Trophoblast cell (in vitro differentiated cells and primary cell): ENCODE measurements around the gene PARD3B.

ENCODE experiments used
- DNase-seq, 2 donors: peaks; one replicate each; pipeline ENCODE4 v3.0.0-alpha.2; 2016
- H2AFZ ChIP-seq: 2 replicates; pipeline ENCODE4 v1.6.1; 2013; ENCODE audit warnings: low read length, moderate library complexity, mild to moderate bottlenecking; ENCODE audit not compliant: insufficient read depth, poor library complexity
- H2AK5ac ChIP-seq: 2 replicates; pipeline ENCODE4 v1.6.1; 2013; ENCODE audit warnings: mild to moderate bottlenecking, low read length
- H2BK120ac ChIP-seq: 2 replicates; pipeline ENCODE4 v1.6.1; 2013; ENCODE audit warnings: low read length, mild to moderate bottlenecking, moderate library complexity; ENCODE audit not compliant: insufficient read depth, poor library complexity
- H2BK12ac ChIP-seq: 2 replicates; pipeline ENCODE4 v1.6.1; 2013; ENCODE audit warnings: mild to moderate bottlenecking, low read length, moderate library complexity
- H2BK5ac ChIP-seq: 2 replicates; pipeline ENCODE4 v1.6.1; 2013; ENCODE audit warnings: low read length, low read depth, moderate library complexity, mild to moderate bottlenecking; ENCODE audit not compliant: poor library complexity
- H3K14ac ChIP-seq: 2 replicates; pipeline ENCODE4 v1.6.1; 2013; ENCODE audit warnings: mild to moderate bottlenecking, low read length
- H3K18ac ChIP-seq: 2 replicates; pipeline ENCODE4 v1.6.1; 2013; ENCODE audit warnings: mild to moderate bottlenecking, low read length
- H3K23ac ChIP-seq: 2 replicates; pipeline ENCODE4 v1.6.1; 2013; ENCODE audit warnings: low read length
- H3K27ac ChIP-seq: 2 replicates; pipeline ENCODE4 v1.5.1; 2013; ENCODE audit warnings: low read depth, mild to moderate bottlenecking, inconsistent platforms, low read length, moderate library complexity
- H3K27me3 ChIP-seq: 2 replicates; pipeline ENCODE4 v1.6.1; 2013; ENCODE audit warnings: inconsistent platforms, mild to moderate bottlenecking, low read length, moderate library complexity; ENCODE audit not compliant: insufficient read depth
- H3K36me3 ChIP-seq, 2 experiments: 1 replicate in 1 of 2; 2 replicates in 1 of 2; pipeline ENCODE4 v1.6.1; 2013; ENCODE audit warnings: low read length in 2 of 2, mild to moderate bottlenecking in 2 of 2, moderate library complexity in 1 of 2; ENCODE audit not compliant: insufficient read depth in 2 of 2, control insufficient read depth in 1 of 2
- H3K4ac ChIP-seq: 2 replicates; pipeline ENCODE4 v1.6.1; 2013; ENCODE audit warnings: low read depth, mild to moderate bottlenecking, low read length, moderate library complexity
- H3K4me1 ChIP-seq, 2 experiments: 1 replicate in 1 of 2; 2 replicates in 1 of 2; pipeline ENCODE4 v1.6.1; 2013; ENCODE audit warnings: low read length in 2 of 2, mild to moderate bottlenecking in 2 of 2, moderate library complexity in 1 of 2; ENCODE audit not compliant: insufficient read depth in 2 of 2, control insufficient read depth in 1 of 2
- H3K4me2 ChIP-seq: 2 replicates; pipeline ENCODE4 v1.6.1; 2013; ENCODE audit warnings: inconsistent platforms, mild to moderate bottlenecking, low read length, moderate library complexity
- H3K4me3 ChIP-seq: 2 replicates; pipeline ENCODE4 v1.5.1; 2013; ENCODE audit warnings: mild to moderate bottlenecking, low read depth, low read length, inconsistent platforms
- H3K79me1 ChIP-seq: one replicate; pipeline ENCODE4 v1.6.1; 2013; ENCODE audit warnings: low read length
- H3K79me2 ChIP-seq: 2 replicates; pipeline ENCODE4 v1.6.1; 2013; ENCODE audit warnings: low read length, mild to moderate bottlenecking; ENCODE audit not compliant: control insufficient read depth, insufficient read depth, poor library complexity
- H3K9ac ChIP-seq: 2 replicates; pipeline ENCODE4 v1.6.1; 2013; ENCODE audit warnings: mild to moderate bottlenecking, low read length
- H3K9me3 ChIP-seq: 2 replicates; pipeline ENCODE4 v1.6.1; 2013; ENCODE audit warnings: low read depth, mild to moderate bottlenecking, control low read depth, inconsistent platforms, low read length; ENCODE audit not compliant: insufficient read depth
- H4K12ac ChIP-seq: 2 replicates; pipeline ENCODE4 v1.6.1; 2013; ENCODE audit warnings: low read depth, mild to moderate bottlenecking, low read length, moderate library complexity
- H4K8ac ChIP-seq: 2 replicates; pipeline ENCODE4 v1.6.1; 2013; ENCODE audit warnings: low read depth, mild to moderate bottlenecking, low read length, moderate library complexity
- H4K91ac ChIP-seq: one replicate; pipeline ENCODE4 v1.6.1; 2013; ENCODE audit warnings: low read depth, mild to moderate bottlenecking, low read length, moderate library complexity
- WGBS: extraction: QIAGEN DNeasy Blood & Tissue Kit; methylation state at CpG from one replicate; pipeline ENCODE4 v1.1.7; 2013; ENCODE audit warnings: missing lambda C conversion rate; ENCODE audit not compliant: insufficient read length, insufficient coverage; ENCODE audit errors: extremely low coverage; 5-methylcytosine and 5-hydroxymethylcytosine counted together

PARD3B gene

DNA sequence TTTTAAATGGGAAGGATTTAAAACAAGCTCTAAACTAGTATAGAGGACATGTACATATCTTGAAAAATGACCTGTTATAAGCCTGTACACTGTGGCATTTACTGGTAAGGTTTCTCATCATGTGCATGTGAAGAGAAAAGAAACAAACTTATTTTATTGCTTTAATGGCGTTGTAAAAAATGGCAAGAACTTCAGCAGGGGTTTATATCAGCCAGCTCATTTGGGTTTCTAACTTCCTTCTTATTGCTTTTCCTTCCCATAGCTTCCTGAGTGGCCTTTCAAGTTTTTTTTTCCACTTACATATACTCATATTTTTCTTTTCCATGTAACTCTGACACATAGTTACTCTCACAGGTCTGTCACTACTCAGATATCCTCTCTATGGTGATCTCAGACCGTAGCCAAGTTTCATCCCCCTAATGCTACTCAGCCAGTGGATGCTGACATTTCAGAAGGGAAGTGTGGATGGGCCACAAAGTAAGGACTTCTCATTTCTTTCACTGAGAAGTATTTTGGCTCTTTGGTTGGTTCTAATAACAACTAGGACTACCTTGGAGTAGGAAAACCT is 198.2 kb downstream of the PARD3B start:
- no peaks in the 10 kb centered on the region for H3K79me1 ChIP-seq
- no CpG with 5 or more reads among the region's 2 CpGs for WGBS
- H3K4me3 ChIP-seq = no peak overlapping the region
- no peak overlapping the region for H3K23ac ChIP-seq
- no peak overlapping the region for H2AK5ac ChIP-seq
- no peaks in the 10 kb centered on the region for H3K9me3 ChIP-seq
- H3K27ac ChIP-seq = no peak overlapping the region
- no peak overlapping the region for H3K9ac ChIP-seq
- no peak overlapping the region for H3K18ac ChIP-seq
- H3K36me3 ChIP-seq = no peaks in the 10 kb centered on the region
- H4K12ac ChIP-seq = no peak overlapping the region
- no peak overlapping the region for H2BK12ac ChIP-seq
- H4K8ac ChIP-seq = no peak overlapping the region
- no peaks in the 10 kb centered on the region for H3K79me2 ChIP-seq
- H3K4me2 ChIP-seq = no peak overlapping the region
- no peaks in the 10 kb centered on the region for H3K4me1 ChIP-seq
- H3K27me3 ChIP-seq = no peaks in the 10 kb centered on the region
- H3K14ac ChIP-seq = no peak overlapping the region
- H2BK5ac ChIP-seq = no peak overlapping the region
- no peak overlapping the region for H2BK120ac ChIP-seq
- no peak for DNase-seq
- no peak overlapping the region for H3K4ac ChIP-seq
- no peak overlapping the region for H2AFZ ChIP-seq
- no peak overlapping the region for H4K91ac ChIP-seq

DNA sequence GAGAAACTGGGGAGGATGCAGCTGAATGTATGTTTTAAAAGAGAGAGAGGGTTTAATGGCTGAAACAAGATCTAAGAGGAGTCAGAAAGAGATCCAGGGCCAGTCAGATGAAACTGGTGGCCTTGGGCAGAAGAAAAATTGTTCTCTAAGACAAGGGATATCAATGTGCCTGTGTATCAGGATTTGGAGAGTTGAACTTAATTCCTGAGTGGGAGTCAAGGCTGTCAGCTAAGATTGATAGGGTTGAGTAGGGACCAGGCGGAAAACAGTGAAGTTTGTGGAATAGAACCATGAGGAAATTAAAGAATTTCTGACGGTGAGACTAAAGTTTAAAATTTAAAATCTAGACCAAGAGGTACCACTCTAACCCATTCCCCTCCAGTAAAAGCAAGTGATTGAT is 199.2 kb downstream of the PARD3B start:
- no peak overlapping the region for H3K18ac ChIP-seq
- no peak overlapping the region for H4K8ac ChIP-seq
- no peak overlapping the region for H3K4me2 ChIP-seq
- no peaks in the 10 kb centered on the region for H3K36me3 ChIP-seq
- no peak overlapping the region for H3K23ac ChIP-seq
- no peak overlapping the region for H3K27ac ChIP-seq
- no peak overlapping the region for H2AFZ ChIP-seq
- H3K9me3 ChIP-seq = no peaks in the 10 kb centered on the region
- no peaks in the 10 kb centered on the region for H3K79me1 ChIP-seq
- no peak overlapping the region for H2BK12ac ChIP-seq
- H3K9ac ChIP-seq = no peak overlapping the region
- no peak overlapping the region for H2BK120ac ChIP-seq
- no CpG with 5 or more reads among the region's 2 CpGs for WGBS
- no peak overlapping the region for H4K12ac ChIP-seq
- H4K91ac ChIP-seq = no peak overlapping the region
- DNase-seq = no peak
- H3K4ac ChIP-seq = no peak overlapping the region
- H3K14ac ChIP-seq = no peak overlapping the region
- no peaks in the 10 kb centered on the region for H3K4me1 ChIP-seq
- no peaks in the 10 kb centered on the region for H3K27me3 ChIP-seq
- H2BK5ac ChIP-seq = no peak overlapping the region
- H2AK5ac ChIP-seq = no peak overlapping the region
- no peak overlapping the region for H3K4me3 ChIP-seq
- H3K79me2 ChIP-seq = no peaks in the 10 kb centered on the region

GRCh38 chr2:204748286-204748685 is 203.0 kb downstream of the PARD3B start:
- no peak overlapping the region for H2BK120ac ChIP-seq
- no peak overlapping the region for H2BK5ac ChIP-seq
- no peak overlapping the region for H4K12ac ChIP-seq
- no peak overlapping the region for H3K4me2 ChIP-seq
- H3K18ac ChIP-seq = no peak overlapping the region
- H4K8ac ChIP-seq = no peak overlapping the region
- no peak overlapping the region for H4K91ac ChIP-seq
- no peaks in the 10 kb centered on the region for H3K79me2 ChIP-seq
- H3K4me3 ChIP-seq = no peak overlapping the region
- WGBS = no CpG with 5 or more reads among the region's 2 CpGs
- no peak for DNase-seq
- no peak overlapping the region for H3K4ac ChIP-seq
- no peaks in the 10 kb centered on the region for H3K36me3 ChIP-seq
- no peak overlapping the region for H3K14ac ChIP-seq
- H3K27me3 ChIP-seq = no peaks in the 10 kb centered on the region
- no peak overlapping the region for H3K9ac ChIP-seq
- H2AFZ ChIP-seq = no peak overlapping the region
- no peak overlapping the region for H2BK12ac ChIP-seq
- H3K79me1 ChIP-seq = no peaks in the 10 kb centered on the region
- no peaks in the 10 kb centered on the region for H3K9me3 ChIP-seq
- no peak overlapping the region for H3K27ac ChIP-seq
- no peaks in the 10 kb centered on the region for H3K4me1 ChIP-seq
- H2AK5ac ChIP-seq = no peak overlapping the region
- no peak overlapping the region for H3K23ac ChIP-seq

GRCh38 chr2:204749319-204749718 is 204.0 kb downstream of the PARD3B start:
- Histone ChIP-seq H3K14ac (no peak overlapping the region), H3K4me1 (no peaks in the 10 kb centered on the region), H3K23ac (no peak overlapping the region), H2AK5ac (no peak overlapping the region), H3K4ac (no peak overlapping the region), H3K4me2 (no peak overlapping the region), H3K9ac (no peak overlapping the region), H4K91ac (no peak overlapping the region), H3K36me3 (no peaks in the 10 kb centered on the region), H2BK12ac (no peak overlapping the region), H4K8ac (no peak overlapping the region), H4K12ac (no peak overlapping the region), H3K79me2 (no peaks in the 10 kb centered on the region), H2BK5ac (no peak overlapping the region), H3K18ac (no peak overlapping the region), H3K9me3 (no peaks in the 10 kb centered on the region), H3K27me3 (no peaks in the 10 kb centered on the region), H3K79me1 (no peaks in the 10 kb centered on the region), H2AFZ (no peak overlapping the region), H2BK120ac (no peak overlapping the region), H3K27ac (no peak overlapping the region), H3K4me3 (no peak overlapping the region)
- DNase-seq = no peak
- WGBS = no CpG with 5 or more reads among the region's 3 CpGs
